PFSK-1 (cell line): ENCODE results near the gene PMFBP1.

Source experiments
- FOXP2 ChIP-seq: optimal IDR thresholded peaks from 2 replicates; pipeline ENCODE3; 2011; ENCODE audit warnings: borderline replicate concordance, control low read depth, inconsistent platforms; ENCODE audit not compliant: insufficient read depth; ENCODE audit errors: extremely low read length, extremely low read depth
- POLR2AphosphoS5 ChIP-seq: IDR thresholded peaks from 2 replicates; pipeline ENCODE4 v1.6.1; 2012; ENCODE audit warnings: low read depth, mild to moderate bottlenecking, control low read depth, low read length, moderate library complexity
- SIN3A ChIP-seq: IDR thresholded peaks from 2 replicates; pipeline ENCODE4 v1.6.1; 2012; ENCODE audit warnings: mild to moderate bottlenecking, low read length, moderate library complexity, borderline replicate concordance; ENCODE audit not compliant: insufficient read depth
- TAF1 ChIP-seq: IDR thresholded peaks from 2 replicates; pipeline ENCODE4 v1.6.1; 2012; ENCODE audit warnings: low read length, control low read depth, borderline replicate concordance; ENCODE audit not compliant: insufficient read depth
- TF ChIP-seq, protein P1 (sequence below), 2 experiments: IDR thresholded peaks; 2 replicates each; pipeline versions ENCODE4 v1.6.1 to v1.8.0; 2011 to 2012; ENCODE audit warnings: low read depth in 2 of 2, low read length in 2 of 2, control low read depth in 1 of 2, inconsistent platforms in 1 of 2, mild to moderate bottlenecking in 1 of 2, moderate library complexity in 1 of 2; ENCODE audit not compliant: insufficient read depth in 1 of 2

PMFBP1 gene

DNA sequence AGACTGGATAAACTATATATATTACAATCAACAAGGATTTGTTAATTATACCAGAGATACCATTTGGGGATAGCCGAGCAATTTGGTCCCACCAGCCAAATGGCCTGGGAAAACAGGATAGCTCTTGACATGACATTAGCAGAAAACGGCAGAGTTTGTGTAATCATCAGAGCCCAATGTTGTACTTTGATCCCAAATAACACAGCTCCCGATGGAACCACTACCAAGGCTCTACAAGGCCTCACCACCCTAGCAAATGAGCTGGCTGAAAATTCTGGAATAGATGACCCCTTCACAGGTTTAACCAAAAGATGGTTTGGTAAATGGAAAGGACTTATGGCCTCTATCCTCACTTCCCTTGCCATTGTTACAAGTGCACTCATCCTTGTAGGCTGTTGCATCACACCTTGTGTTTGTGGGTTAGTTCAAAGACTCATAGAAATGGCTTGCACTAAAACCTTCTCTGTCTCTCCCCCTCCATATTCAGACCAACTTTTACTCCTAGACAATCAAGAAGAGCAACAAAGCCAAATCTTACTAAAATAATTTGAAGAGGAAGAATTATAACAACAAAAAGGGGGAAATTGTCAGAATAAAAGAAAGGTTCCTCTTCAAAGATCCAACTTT is 88.1 kb downstream of the PMFBP1 start:
- TF ChIP-seq SIN3A (no peak), POLR2AphosphoS5 (no peak), FOXP2 (no peak), TAF1 (no peak)
- TF ChIP-seq, protein P1, sequence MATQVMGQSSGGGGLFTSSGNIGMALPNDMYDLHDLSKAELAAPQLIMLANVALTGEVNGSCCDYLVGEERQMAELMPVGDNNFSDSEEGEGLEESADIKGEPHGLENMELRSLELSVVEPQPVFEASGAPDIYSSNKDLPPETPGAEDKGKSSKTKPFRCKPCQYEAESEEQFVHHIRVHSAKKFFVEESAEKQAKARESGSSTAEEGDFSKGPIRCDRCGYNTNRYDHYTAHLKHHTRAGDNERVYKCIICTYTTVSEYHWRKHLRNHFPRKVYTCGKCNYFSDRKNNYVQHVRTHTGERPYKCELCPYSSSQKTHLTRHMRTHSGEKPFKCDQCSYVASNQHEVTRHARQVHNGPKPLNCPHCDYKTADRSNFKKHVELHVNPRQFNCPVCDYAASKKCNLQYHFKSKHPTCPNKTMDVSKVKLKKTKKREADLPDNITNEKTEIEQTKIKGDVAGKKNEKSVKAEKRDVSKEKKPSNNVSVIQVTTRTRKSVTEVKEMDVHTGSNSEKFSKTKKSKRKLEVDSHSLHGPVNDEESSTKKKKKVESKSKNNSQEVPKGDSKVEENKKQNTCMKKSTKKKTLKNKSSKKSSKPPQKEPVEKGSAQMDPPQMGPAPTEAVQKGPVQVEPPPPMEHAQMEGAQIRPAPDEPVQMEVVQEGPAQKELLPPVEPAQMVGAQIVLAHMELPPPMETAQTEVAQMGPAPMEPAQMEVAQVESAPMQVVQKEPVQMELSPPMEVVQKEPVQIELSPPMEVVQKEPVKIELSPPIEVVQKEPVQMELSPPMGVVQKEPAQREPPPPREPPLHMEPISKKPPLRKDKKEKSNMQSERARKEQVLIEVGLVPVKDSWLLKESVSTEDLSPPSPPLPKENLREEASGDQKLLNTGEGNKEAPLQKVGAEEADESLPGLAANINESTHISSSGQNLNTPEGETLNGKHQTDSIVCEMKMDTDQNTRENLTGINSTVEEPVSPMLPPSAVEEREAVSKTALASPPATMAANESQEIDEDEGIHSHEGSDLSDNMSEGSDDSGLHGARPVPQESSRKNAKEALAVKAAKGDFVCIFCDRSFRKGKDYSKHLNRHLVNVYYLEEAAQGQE (IDR thresholded peaks at IDR 0.05; ENCODE audit: insufficient read depth in 1 of 2, low read depth in 2 of 2, low read length in 2 of 2): no peak

DNA sequence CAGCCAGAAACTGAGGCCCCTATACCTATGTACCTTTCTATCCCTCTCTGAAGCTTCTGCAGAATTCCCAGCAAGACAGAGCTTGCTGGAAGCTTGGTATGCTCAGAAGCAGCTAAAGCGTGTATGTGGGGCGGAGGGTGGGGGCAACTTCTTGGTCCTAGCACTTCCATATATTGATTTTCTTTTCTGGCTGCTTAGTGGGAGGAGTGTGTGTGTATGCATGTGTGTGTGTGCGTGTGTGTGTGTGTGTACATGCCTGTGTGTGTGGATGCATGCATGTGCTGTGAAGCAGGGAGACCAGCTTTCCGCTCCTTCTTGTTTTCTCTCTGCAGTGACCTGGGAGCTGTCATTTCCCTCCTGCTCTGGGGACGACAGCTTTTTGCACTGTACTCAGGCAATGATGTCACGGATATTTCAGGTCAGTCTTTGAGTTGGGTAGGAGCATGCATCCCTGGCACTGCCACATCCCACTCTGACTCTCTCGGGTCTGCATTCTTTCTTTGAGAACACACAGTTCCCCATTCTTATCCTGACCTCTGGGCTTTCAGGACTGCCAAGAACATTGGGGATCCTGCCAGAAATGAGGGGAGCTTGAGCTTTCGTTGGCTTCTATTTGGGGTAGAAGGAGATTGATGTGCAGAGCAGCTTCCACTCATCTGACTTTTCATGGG is 98.3 kb downstream of the PMFBP1 start:
- TF ChIP-seq SIN3A (no peak), FOXP2 (no peak), POLR2AphosphoS5 (no peak), TAF1 (no peak)
- TF ChIP-seq, protein P1 (IDR thresholded peaks at IDR 0.05; ENCODE audit: insufficient read depth in 1 of 2, low read depth in 2 of 2, low read length in 2 of 2): no peak

DNA sequence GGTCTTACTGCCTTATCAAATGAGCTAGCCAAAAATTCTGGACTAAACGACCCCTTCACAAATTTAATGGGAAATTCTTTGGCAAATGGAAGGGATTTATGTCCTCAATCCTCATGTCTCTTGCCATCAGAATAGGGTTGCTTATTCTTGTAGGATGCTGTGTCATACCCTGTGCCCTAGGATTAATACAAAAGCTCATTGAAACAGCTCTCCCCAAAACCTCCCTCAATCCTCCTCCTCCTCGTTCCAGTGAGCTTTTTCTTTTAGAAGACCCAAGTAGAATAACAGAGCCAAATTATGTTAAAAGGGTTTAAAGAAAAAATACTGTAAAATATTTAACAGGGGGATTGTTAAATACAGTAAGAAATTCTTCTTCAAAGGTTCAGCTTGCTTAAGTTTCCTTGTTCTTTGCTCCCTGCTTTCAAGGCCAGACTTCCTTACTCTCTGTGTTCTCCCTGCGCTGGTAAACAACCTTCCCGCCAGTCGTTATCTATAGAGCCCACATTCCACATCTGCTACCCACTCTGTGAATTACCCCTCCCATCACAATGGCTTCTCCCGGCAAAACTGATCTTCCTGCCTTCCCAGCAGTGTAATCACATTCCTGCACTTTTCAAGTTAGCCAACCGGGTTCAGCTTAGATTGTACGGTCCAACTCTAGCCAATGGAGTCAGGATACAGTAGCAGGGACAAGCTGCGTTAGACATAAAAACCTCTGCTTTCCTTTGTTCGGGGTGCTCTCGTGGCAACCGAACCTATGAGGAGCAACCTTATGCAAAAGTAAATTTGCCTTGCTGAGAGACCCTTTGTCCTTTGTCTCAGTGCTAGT is 99.2 kb downstream of the PMFBP1 start:
- TF ChIP-seq POLR2AphosphoS5 (no peak), TAF1 (no peak), SIN3A (no peak), FOXP2 (no peak)
- TF ChIP-seq, protein P1 (IDR thresholded peaks at IDR 0.05; ENCODE audit: insufficient read depth in 1 of 2, low read depth in 2 of 2, low read length in 2 of 2): no peak
